NCI-H187 treated with DMSO at 0.1 percent for 48 hours (cell line): Measurements from ENCODE around the gene KRTAP4-9.
"Not testable (repeated sequence)": the region's sequence is repeated elsewhere in the genome, so short reads cannot be mapped to it uniquely, and the experiment has no call there.

Experiments
- DNase-seq: peaks from one replicate; lab custom pipeline; 2025; lab: John Stamatoyannopoulos, UW

KRTAP4-9 gene

DNA sequence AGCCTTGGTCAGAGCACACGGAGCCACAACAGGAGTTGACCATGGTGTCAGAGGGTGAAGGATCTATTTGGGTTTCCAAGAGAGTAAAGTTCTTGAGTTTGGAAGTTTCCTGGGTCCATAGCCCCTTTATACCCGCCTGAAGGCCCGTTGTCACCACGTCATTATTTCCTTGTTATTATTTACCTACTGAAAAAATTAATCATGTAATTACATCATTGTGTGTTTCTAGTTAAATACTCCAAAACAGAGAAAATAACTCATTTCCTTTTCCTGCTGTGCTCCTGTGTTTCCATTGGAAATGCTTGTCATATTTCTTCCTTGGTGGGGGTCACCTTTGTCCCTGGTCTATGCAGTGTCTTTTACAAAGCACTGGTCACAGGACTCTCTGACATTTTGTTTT, 7.1 kb upstream of the KRTAP4-9 start, which contains the start of gene KRTAP4-8:
TSS of gene KRTAP4-8 (minus strand) at position 101 of the 400 bp plus-strand sequence. CDS start at position 43, 58 bp downstream.
- no peak for DNase-seq

DNA sequence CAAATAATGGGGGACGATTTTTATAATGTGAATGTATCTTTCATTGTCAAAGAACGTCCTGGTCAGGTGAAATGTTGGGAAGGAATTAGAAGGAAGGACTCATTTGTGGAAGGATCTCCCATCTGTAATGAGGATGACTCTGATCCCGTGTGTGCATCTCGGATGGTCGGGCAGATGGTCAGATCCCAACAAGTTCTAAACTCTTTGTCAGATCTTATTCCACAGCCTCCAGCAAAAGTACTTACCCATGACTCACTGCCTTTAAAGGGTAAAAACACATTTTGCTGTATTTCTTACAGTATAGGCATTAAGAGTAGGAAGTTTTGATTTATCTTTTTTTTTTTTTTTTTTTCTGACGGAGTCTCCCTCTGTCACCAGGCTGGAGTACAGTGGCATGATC, 6.7 kb upstream of the KRTAP4-9 start:
- no peak for DNase-seq

DNA sequence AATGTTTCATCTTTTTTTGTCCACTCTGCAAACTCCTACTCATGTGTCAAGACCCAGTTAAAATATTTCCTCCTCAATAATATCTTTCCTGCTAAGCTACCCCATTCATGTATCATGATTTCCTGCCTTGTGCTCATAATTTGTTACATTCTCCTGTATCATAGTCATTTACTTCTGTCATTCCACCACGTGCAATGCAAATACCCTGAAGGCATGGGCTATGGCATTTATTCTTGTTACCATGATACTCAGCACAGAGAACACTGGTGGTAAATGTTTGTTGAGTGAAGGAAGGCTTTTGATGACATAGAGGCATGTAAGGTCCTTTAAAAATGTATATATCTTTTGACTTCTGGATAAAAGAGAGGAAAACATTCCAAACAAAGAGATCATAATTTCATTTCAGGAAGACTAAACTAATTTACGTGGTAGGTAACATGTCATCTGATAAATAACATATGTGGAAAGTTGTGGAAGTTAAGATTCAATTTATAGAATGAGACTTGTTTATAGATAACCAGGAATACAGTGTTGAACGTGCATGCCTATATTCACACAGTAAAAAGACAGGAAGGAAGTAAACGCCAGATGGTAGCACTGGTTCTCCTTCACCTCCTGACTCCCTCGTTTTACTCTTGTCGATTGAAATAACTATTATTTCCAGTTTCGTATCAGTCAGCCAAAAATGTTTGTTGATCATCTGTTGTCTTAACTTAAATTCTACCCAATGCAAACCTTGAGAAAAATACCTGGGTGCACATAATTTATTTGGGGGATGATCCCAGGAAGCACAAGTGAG, 5.3 kb upstream of the KRTAP4-9 start:
- DNase-seq: not testable (repeated sequence)

DNA sequence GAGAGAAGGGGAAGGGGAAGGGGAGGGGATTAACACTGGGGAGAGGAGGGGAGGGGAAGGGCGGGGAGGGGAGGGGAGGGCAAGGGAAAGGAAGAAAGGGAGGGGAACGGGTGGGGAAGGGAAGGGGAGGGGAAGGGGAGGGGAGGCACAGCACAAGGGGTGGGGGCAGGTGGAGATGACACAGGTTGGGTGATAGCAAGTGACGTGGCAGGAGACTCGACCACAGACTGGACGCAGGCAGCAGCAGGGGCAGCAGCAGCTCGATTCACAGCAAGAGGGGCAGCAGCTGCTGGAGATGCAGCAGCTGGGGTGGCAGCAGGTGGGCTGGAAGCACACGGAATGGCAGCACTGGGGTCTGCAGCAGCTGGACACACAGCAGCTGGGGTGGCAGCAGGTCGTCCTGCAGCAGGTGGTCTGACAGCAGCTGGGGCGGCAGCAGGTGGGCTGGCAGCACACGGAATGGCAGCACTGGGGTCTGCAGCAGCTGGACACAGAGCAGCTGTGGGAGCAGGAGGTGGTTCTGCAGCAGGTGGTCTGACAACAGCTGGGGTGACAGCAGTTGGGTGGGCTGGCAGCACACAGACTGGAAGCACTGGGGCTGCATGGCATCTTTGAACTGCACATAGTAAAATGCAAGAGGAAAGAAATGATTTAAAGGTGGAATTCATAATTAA, 3.5 kb upstream of the KRTAP4-9 start, which contains the start of gene KRTAP4-16:
TSS of gene KRTAP4-16 (minus strand) at position 624 of the 674 bp plus-strand sequence. CDS start at position 624, 0 bp downstream.
- DNase-seq: no peak

DNA sequence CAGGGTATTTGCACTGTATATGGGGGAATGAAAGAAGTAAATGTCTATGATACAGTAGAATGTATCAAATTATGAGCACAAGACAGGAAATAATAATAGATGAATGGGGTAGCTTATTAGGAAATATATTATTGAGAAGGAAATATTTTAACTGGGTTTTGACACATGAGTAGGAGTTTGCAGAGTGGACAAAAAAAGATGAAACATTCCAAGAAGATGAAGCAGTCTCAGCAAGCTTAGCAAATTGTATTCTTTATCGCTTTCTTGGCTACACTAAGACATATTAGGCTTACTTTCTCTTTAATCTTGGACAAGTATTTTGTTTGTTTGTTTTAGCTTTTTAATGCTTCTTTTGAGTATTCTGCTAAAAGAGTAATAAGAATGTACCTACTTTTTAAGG, 1.3 kb upstream of the KRTAP4-9 start:
- DNase-seq: no peak

DNA sequence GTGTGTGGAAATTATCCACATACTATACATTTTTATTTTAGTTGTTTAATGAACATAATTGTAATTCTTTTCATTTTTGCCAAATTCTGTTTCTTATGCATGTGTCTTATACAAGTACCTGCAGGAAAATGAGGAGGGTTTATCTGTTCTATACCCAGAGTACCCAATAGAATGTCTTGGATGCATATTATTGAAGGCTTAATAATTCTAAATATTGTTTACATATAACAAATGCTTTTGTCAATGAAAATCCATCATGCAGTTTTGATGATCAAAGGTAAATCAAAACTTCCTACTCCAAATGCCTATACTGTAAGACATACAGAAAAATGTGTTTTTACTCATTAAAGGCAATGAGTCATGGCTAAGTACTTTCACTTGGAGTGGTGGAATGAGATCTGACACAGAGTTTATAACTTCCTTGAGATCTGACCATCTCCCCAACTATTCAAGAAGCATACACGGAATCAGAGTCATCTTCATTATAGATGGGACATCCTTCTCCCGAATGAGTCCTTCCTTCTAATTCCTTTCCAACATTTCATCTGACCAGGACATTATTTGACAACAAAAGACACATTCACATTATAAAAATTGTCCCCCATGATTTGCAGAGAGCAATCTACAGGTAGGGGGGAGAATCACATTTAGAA, 677 bp upstream of the KRTAP4-9 start:
- DNase-seq: not testable (repeated sequence)

DNA sequence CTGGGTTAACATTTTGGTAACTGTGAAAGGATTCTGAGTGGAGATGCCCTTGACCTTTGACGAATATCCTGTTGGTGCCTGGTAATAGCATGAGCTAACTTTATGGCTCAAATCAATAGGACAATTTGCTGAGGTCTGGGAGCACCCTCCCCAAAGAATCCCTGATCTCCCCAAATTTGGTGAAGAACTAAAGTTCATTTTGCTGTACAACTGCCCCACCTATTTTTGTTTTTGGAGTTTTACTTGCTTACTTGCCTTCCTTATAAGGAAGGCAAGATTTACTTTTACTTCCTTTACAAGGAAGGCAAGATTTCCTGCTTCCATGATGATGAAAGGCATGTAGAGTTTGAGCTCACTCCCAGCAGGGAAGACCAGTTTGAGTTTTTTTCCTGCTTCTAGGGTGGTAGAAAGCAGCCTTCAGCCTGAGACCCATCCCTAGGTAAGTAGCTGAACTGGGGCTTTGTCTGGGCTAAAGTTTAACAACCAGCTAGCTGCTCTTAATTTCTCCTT, 2.8 kb downstream of the KRTAP4-9 start:
- DNase-seq: no peak

DNA sequence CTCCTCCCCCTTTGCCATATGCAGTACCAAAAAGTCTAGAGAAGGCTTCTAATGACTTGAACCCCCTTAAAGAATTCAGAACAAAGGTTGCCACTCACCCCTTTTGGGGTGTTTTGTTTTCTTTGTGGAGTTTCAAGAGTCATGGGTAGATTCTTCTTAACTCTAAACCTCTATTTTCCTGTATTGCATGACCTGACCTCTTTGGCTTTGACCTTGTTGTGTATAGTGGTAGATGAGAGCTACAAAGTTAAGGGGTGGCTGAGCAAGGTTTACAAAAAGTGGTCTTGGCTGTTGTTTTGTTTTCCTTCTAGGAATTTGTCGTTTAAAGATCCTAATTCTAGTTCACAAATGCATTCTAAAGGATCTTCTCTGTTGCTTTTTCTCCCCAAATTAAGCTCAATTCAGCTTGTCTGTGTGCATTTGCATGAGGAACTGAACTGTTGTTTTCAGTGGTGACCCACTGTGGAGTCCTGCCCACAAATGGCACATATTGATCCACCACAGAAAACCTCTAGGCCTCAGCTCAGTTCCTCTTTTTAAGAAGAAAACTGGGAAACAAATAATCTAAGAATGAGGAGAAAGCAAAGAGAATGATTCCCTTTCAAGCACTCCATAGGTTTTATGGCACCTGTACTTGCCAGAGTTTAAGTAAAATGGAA, 3.7 kb downstream of the KRTAP4-9 start:
- DNase-seq: not testable (repeated sequence)

DNA sequence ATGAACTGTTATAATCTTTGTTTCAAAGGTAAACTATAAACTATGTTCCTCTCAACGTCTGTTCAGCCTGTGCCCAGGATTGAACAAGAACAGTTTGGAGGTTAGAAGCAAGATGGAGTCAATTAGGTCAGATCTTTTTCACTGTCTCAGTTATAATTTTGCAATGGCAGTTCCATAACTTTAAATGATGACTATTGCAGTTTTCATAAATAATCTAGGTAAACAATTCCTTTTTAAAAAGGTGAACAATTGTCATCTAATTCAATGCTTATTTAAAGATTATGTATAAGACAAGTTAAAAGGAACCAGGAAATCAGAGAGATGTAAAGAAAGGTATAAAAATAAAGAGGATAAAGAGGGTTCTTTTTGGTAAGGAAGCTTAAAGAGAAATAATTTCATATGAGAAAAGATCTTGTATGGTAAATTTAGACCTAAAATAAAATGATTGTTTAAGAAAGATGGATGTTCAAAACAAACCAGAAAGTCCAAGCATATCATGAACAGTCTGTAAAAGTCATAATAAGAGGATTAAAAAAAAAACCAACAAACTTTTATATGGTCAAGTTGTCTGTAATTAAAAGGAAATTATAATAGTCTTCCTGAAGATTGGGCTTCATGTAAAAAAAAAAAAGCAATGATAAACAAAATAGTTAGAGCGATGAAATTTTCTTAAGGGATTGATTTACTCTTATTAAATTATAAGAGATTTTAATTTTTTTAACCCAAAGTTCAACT, 6.1 kb downstream of the KRTAP4-9 start:
- DNase-seq: no peak

DNA sequence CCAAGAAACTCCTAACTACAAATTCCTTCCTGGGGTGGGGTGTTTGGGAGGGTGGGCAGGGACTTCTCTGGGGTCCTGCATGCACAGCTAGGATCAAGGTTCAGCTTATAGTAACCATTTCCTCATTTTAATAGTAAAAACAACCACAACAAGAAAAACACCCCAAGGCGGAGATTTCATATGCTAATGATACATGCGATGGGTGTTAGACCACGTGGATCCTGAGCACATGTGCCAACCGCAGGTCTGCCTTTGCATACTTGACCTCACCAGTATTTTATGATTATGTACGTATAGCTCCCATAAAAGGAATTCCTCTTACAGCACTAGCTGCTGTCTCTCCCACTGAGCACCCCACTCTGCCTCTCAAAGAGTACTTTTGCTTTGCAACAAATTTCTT, 11.1 kb downstream of the KRTAP4-9 start:
- DNase-seq: no peak

DNA sequence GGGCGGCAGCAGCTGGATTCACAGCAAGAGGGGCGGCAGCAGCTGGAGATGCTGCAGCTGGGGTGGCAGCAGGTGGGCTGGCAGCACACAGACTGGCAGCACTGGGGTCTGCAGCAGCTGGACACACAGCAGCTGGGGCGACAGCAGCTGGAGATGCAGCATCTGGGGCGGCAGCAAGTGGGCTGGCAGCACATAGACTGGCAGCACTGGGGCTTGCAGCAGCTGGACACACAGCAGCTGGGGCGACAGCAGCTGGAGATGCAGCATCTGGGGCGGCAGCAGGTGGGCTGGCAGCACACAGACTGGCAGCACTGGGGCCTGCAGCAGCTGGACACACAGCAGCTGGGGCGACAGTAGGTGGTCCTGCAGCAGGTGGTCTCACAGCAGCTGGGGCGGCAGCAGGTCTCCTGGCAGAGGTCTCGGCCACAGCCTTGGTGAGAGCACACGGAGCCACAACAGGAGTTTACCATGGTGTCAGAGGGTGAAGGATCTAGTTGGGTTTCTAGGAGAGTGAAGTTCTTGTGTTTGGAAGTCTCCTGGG, 12.7 kb downstream of the KRTAP4-9 start, which contains the start of gene KRTAP4-11:
TSS of gene KRTAP4-11 (minus strand) at position 528 of the 541 bp plus-strand sequence. CDS start at position 470, 58 bp downstream.
- DNase-seq: not testable (repeated sequence)

DNA sequence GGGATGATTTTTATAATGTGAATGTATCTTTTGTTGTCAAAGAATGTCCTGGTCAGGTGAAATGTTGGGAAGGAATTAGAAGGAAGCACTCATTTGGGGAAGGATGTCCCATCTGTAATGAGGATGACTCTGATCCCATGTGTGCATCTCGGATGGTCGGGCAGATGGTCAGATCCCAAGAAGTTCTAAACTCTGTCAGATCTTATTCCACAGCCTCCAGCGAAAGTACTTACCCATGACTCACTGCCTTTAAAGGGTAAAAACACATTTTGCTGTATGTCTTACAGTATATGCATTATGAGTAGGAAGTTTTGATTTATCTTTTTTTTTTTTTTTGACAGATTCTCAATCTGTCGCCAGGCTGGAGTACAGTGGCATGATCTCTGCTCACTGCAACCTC, 13.5 kb downstream of the KRTAP4-9 start:
- DNase-seq: no peak

DNA sequence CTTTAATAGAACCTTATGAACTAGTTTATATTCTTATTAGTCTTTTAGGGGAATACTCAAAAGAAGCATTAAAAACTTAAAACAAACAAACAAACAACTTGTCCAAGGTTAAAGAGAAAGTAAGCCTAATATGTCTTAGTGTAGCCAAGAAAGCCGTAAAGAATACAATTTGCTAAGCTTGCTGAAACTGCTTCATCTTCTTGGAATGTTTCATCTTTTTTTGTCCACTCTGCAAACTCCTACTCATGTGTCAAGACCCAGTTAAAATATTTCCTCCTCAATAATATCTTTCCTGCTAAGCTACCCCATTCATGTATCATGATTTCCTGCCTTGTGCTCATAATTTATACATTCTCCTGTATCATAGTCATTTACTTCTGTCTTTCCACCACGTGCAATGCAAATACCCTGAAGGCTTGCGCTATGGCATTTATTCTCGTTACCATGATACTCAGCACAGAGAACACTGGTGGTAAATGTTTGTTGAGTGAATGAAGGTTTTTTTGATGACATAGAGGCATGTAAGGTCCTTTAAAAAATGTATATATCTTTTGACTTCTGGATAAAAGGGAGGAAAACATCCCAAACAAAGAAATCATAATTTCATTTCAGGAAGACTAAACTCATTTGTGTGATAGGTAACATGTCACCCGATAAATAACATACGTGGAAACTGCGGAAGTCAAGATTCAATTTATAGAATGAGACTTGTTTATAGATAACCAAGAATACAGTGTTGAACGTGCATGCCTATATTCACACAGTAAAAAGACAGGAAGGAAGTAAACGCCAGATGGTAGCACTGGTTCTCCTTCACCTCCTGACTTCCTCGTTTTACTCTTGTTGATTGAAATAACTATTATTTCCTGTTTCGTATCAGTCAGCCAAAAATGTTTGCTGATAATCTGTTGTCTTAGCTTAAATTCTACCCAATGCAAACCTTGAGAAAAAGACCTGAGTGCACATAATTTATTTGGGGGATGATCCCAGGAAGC, 14.8 kb downstream of the KRTAP4-9 start:
- not testable (repeated sequence) for DNase-seq

DNA sequence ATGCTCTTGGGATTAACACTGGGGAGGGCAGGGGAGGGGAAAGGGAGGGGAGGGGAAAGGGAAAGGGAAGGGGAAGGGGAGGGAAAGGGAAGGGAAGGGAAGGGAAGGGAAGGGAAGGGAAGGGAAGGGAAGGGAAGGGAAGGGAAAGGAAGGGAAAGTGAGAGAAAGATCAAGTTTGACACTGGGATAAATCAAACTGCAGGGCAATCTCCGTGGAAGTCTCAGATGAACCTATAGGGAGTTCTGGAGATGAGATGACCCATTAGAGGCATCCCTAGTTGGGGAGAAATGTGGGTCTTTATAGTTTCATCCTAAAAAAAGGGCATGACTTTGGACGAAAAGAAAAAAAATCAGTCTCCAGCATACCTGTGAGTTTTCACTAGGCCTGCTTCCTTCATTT, 16.6 kb downstream of the KRTAP4-9 start:
- DNase-seq: no peak

DNA sequence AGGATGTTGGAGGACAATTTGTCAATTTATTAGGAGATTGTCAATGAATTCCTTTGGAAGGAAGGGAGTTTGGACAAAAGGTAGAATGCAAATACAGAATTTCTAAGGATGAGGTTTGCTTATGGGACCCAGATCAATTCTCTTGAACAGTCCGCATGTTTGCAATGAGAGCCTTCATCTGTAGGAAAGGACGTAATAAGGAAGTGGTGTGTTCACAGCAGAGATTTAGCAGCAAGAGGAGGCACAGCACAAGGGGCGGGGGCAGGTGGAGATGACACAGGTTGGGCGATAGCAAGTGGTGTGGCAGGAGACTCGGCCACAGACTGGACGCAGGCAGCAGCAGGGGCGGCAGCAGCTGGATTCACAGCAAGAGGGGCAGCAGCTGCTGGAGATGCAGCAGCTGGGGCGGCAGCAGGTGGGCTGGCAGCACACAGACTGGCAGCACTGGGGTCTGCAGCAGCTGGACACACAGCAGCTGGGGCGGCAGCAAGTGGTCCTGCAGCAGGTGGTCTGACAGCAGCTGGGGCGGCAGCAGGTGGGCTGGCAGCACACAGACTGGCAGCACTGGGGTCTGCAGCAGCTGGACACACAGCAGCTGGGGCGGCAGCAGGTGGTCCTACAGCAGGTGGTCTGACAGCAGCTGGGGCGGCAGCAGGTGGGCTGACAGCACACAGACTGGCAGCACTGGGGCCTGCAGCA, 18.3 kb downstream of the KRTAP4-9 start:
- DNase-seq: not testable (repeated sequence)

DNA sequence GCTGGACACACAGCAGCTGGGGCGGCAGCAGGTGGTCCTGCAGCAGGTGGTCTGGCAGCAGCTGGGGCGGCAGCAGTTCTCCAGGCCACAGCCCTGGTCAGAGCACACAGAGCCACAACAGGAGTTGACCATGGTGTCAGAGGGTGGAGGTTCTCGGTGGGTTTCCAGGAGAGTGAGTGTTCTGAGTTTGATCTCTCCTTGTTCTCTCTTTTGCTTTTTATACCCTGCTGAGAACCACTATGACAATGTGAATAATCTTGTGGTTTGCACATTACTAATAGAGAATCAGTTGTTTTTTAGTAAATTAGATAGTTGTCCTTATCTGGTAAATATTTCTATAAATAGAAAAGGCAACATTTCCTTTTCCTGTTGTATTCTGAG, 18.8 kb downstream of the KRTAP4-9 start, which contains the start of gene KRTAP4-12:
TSS of gene KRTAP4-12 (minus strand) at position 192 of the 381 bp plus-strand sequence. CDS start at position 132, 60 bp downstream.
- DNase-seq: not testable (repeated sequence)

DNA sequence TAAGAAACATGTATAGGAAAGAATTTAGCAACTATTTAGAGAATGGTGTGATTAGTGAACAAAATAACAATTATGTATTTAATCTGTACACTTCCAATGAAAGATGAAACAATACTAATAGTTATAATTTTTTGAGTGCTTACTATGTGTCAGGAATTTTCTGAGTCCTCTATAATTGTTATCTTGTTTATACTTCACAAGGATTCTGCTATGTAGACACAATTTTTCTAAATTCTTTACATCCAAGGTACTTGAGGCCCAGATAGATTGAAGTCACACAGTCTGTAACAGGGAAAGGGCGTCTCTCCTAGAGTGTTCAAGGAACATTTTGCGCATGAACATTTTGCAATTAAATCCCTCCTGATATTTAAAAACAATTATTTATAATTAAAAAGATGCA, 19.9 kb downstream of the KRTAP4-9 start:
- no peak for DNase-seq

DNA sequence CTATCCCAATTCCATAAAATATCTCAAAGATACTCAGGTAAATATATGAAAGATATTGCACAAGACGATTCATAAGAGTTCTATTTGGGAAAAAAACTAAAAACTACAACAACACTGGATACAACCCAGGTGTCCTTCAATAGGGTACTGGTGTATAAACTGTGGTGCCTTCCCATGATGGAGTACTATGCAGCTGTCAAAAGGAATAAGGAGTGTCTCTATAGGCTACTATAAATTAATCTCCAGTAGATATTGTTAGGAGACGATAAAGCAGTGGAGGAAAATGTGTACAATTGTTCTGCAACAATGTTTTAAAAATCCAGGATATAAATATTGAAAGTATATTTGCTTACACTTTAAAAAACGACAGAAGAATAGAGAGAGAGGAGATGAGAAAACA, 21.2 kb downstream of the KRTAP4-9 start:
- no peak for DNase-seq

DNA sequence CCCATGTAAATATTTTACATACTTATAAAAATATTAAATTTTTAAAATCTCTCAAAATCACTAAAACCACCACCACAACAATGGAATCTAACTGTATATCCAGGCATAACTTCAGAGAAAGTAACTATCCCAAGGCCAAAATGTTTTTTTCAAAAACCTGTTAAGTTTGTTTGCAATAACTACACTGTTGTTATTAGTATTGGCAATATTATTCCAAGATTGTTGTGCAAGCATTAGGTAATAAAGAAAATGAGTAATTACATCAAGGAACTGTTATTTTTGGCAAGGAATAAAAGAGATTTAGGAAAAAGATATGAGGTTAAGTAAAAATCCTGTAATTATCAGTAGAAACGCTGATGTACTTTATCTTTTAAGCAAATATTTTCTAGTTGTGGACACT, 22.2 kb downstream of the KRTAP4-9 start:
- no peak for DNase-seq
